ENCODE measurements around the gene AK8. TPM values are rescaled to one million over a fixed set of nuclear protein-coding genes. Genes with fewer than 3 reads are reported as not detected.

AK8 gene
- total and polyA plus RNA-seq, 2 experiments from 2014 or later: 0.14 to 0.78 TPM

Other genes with a start within 250 kb of the AK8 start
- gene DDX31, start 208.3 kb downstream of the AK8 start, total RNA-seq (2014; rRNA removed; shearing (Covaris generic)): 21.6 and 23.5 TPM in 2 replicates
- 11.6 and 14.8 TPM in 2 replicates for gene DDX31, start 208.3 kb downstream of the AK8 start, polyA plus RNA-seq (2016; fragmentation: Nextera tagmentation; extraction: Ambion mirVana)
- 39.6 and 41.6 TPM in 2 replicates for gene GTF3C4, start 207.8 kb downstream of the AK8 start, total RNA-seq (2014; rRNA removed; shearing (Covaris generic))
- 9.5 and 9.8 TPM in 2 replicates for gene GTF3C4, start 207.8 kb downstream of the AK8 start, polyA plus RNA-seq (2016; fragmentation: Nextera tagmentation; extraction: Ambion mirVana)
- 0.78 and 1.5 TPM in 2 replicates for gene SPACA9, start 614 bp upstream of the AK8 start, total RNA-seq (2014; rRNA removed; shearing (Covaris generic))
- 0.85 and 1.1 TPM in 2 replicates for gene SPACA9, start 614 bp upstream of the AK8 start, polyA plus RNA-seq (2016; fragmentation: Nextera tagmentation; extraction: Ambion mirVana)
- gene TSC1, start 66.3 kb upstream of the AK8 start, total RNA-seq (2014; rRNA removed; shearing (Covaris generic)): 43.2 and 48.0 TPM in 2 replicates
- gene TSC1, start 66.3 kb upstream of the AK8 start, polyA plus RNA-seq (2016; fragmentation: Nextera tagmentation; extraction: Ambion mirVana): 20.1 and 23.7 TPM in 2 replicates
- gene GFI1B, start 100.4 kb upstream of the AK8 start, total RNA-seq (2014; rRNA removed; shearing (Covaris generic)): 0.38 and 1.0 TPM in 2 replicates
- gene GFI1B, start 100.4 kb upstream of the AK8 start, polyA plus RNA-seq (2016; fragmentation: Nextera tagmentation; extraction: Ambion mirVana): 0.28 TPM in 1 of 2 replicates, not detected in the other
- gene GTF3C5, start 152.7 kb upstream of the AK8 start, total RNA-seq (2014; rRNA removed; shearing (Covaris generic)): 78.8 and 81.1 TPM in 2 replicates
- 41.2 and 46.0 TPM in 2 replicates for gene GTF3C5, start 152.7 kb upstream of the AK8 start, polyA plus RNA-seq (2016; fragmentation: Nextera tagmentation; extraction: Ambion mirVana)
- 1.0 and 2.3 TPM in 2 replicates for gene CEL, start 183.7 kb upstream of the AK8 start, total RNA-seq (2014; rRNA removed; shearing (Covaris generic))
- gene CEL, start 183.7 kb upstream of the AK8 start, polyA plus RNA-seq (2016; fragmentation: Nextera tagmentation; extraction: Ambion mirVana): 0.26 and 0.27 TPM in 2 replicates
- 15.5 and 20.3 TPM in 2 replicates for gene RALGDS, start 243.0 kb upstream of the AK8 start, total RNA-seq (2014; rRNA removed; shearing (Covaris generic))
- gene RALGDS, start 243.0 kb upstream of the AK8 start, polyA plus RNA-seq (2016; fragmentation: Nextera tagmentation; extraction: Ambion mirVana): 6.1 and 8.6 TPM in 2 replicates

Measured in GM23338 (cell line).